AG04450 (cell line): ENCODE data around the gene CLMN. TPM values are rescaled to one million over a fixed set of nuclear protein-coding genes. Genes with fewer than 3 reads are reported as not detected.

ENCODE experiments used
- CTCF ChIA-PET: fragments of 300-600, 350-600 bp; formaldehyde crosslinking; extraction: SDS; loops from one replicate; lab custom pipeline; 2022; ENCODE audit warnings: antibody characterized with exemption, inconsistent platforms; lab: Charles Lee
- POLR2A ChIA-PET: fragments of 350-600 bp; formaldehyde crosslinking; extraction: SDS; loops from one replicate; lab custom pipeline; 2021; ENCODE audit warnings: antibody characterized with exemption, inconsistent platforms; lab: Yijun Ruan, JAX
- DNase-seq: peaks from one replicate; pipeline ENCODE4 v3.0.0-alpha.2; 2011; ENCODE audit warnings: low read depth, low spot score
- H3K27ac ChIP-seq: one replicate; pipeline ENCODE4 v1.5.1; 2012; ENCODE audit warnings: low read depth, low read length, control low read depth
- H3K27me3 ChIP-seq: one replicate; pipeline ENCODE4 v1.6.0; 2012; ENCODE audit warnings: low read length; ENCODE audit not compliant: control insufficient read depth, insufficient read depth
- H3K4me3 ChIP-seq: 2 replicates; pipeline ENCODE4 v1.5.1; 2011; ENCODE audit warnings: mild to moderate bottlenecking, low read depth, low read length, control low read depth
- H3K9me3 ChIP-seq: 2 replicates; pipeline ENCODE4 v1.5.1; 2012; ENCODE audit warnings: low read length; ENCODE audit not compliant: control insufficient read depth, insufficient read depth
- polyA plus RNA-seq: library from polyadenylated mRNA; depleted of rRNA; stranded (reverse); fragments of >200 nt; gene quantifications from 2 replicates; pipeline ENCODE4 v1.2.3, GENCODE V29; 2011
- TF ChIP-seq, protein P1 (sequence below): IDR thresholded peaks from 2 replicates; pipeline ENCODE4 v1.5.1; 2011; ENCODE audit warnings: low read depth, low read length, control low read depth, inconsistent platforms

The CLMN gene
- polyA plus RNA-seq, 1 experiment = 0.09 TPM

DNA sequence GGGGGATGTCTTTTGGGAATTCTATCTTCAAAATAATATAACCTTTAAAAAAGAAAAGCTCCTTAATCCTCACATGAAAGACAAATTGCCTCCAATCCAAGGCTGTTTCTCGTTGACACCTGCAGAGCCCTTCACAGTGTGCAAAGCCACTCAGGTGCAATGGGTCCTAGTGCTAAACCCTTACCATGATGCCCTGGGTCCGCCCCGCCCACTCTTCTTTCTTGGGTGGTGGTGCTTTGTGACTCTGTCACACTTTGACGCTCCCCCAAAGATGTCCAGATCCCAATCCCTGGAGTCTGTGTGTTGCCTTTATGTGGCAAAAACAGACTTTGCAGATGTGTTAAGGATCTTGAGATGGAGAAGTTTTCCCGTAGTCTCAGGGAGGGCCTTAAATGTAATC lies 29.7 kb downstream of the CLMN start:
- Histone ChIP-seq H3K27me3 (no peaks in the 10 kb centered on the region), H3K9me3 (no peaks in the 10 kb centered on the region; the same call in 1 of the 2 replicates), H3K27ac (no peak overlapping the region), H3K4me3 (no peak overlapping the region)
- no peak for DNase-seq
- TF ChIP-seq, protein P1, sequence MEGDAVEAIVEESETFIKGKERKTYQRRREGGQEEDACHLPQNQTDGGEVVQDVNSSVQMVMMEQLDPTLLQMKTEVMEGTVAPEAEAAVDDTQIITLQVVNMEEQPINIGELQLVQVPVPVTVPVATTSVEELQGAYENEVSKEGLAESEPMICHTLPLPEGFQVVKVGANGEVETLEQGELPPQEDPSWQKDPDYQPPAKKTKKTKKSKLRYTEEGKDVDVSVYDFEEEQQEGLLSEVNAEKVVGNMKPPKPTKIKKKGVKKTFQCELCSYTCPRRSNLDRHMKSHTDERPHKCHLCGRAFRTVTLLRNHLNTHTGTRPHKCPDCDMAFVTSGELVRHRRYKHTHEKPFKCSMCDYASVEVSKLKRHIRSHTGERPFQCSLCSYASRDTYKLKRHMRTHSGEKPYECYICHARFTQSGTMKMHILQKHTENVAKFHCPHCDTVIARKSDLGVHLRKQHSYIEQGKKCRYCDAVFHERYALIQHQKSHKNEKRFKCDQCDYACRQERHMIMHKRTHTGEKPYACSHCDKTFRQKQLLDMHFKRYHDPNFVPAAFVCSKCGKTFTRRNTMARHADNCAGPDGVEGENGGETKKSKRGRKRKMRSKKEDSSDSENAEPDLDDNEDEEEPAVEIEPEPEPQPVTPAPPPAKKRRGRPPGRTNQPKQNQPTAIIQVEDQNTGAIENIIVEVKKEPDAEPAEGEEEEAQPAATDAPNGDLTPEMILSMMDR = no peak
- ChIA-PET CTCF (no interaction called here), POLR2A (no interaction called here)

DNA sequence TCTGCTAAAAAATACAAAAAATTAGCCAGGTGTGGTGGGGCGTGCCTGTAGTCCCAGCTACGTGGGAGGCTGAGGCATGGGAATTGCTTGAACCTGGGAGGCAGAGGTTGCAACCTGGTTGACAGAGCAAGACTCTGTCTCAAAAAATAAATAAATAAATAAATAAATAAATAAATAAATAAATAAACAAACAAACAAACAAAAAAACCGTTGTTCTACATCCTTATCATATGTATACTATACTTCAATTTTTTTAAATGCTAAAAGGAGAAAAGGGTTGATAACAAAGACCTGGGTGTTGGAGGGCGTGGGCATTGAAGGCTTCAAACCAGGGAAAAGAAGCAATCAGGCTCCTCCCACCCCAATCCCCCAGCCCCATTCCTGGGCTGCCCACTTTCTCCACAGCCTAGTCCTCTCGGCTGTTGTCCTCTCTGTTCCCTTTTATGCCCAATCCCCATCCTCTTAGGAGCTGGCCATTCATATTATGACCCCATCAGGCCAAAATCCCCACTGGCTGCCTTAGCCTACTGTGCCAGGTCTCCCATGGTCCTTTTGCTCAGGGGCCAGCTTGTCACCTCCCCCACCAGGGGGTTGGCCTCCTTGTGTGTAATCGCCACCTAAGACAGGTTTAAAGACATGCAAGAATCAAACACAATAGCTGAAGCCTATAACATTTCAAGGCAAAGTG lies 30.2 kb downstream of the CLMN start:
- POLR2A ChIA-PET = no interaction called here
- H3K27me3 ChIP-seq = no peaks in the 10 kb centered on the region
- TF ChIP-seq, protein P1 = no peak
- H3K9me3 ChIP-seq = no peaks in the 10 kb centered on the region; the same call in 1 of the 2 replicates
- H3K27ac ChIP-seq = no peak overlapping the region
- DNase-seq = no peak
- H3K4me3 ChIP-seq = no peak overlapping the region
- CTCF ChIA-PET = no interaction called here

DNA sequence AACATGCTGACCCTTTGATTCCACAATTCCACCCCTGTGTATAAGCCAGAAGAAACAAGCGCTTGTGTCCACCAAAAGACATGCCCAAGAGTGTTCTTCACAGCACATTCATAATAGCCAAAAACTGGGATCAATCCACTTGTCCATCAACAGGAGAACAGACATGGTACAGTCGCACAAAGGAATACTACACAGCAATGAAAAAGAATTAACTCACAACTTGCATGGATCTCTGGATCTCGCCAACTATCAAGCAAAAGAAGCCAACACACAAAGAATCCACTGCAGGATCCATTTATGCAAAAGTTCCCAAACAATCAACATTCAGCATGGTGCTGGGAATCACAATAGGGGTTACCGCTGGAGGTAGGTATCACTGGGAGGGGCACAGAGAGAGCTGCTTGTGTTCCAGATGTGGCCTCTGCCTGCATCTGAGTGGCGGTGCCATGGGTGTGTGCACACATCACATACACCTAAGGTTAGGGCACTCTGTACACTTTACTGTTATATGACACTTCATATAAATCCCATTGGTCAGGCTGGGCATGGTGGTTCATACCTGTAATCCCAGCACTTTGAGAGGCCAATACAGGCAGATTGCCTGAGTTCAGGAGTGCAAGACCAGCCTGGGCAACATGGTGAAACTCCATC lies 30.9 kb downstream of the CLMN start:
- TF ChIP-seq, protein P1 = no peak
- DNase-seq = no peak
- no peak overlapping the region for H3K4me3 ChIP-seq
- CTCF ChIA-PET = no interaction called here
- H3K27me3 ChIP-seq = no peaks in the 10 kb centered on the region
- no peaks in the 10 kb centered on the region for H3K9me3 ChIP-seq
- H3K27ac ChIP-seq = no peak overlapping the region
- POLR2A ChIA-PET = no interaction called here

DNA sequence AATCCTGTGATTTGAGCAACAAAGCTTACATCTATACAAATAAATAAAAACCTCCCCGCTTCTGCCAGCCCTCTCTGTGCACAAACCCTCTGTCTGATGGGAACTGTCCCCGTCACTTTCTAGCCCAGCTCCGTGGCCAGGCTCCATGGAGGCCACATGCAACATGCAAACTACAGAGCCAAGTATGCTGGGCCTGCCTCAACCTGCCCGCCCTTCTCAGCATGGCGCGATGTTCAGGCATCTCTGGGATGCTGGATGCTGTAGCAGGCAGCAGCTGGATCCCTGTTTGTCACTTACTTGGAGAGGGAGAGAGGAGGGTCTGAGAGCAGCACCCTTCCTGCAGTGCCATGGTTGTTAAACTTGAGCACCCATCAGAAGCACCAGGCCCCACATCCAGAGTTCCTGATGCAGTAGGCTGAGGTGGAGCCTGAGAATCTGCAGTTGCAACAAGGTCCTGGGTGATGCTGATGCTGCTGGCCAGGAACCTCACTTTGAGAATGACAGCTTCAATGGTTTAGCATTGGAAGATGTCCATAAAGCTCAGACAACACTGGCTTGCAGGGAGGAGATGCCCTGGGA lies 32.4 kb downstream of the CLMN start:
- Histone ChIP-seq H3K27me3 (no peaks in the 10 kb centered on the region), H3K9me3 (no peaks in the 10 kb centered on the region), H3K27ac (no peak overlapping the region), H3K4me3 (no peak overlapping the region)
- TF ChIP-seq, protein P1 = no peak
- ChIA-PET CTCF (no interaction called here), POLR2A (no interaction called here)
- DNase-seq = no peak

DNA sequence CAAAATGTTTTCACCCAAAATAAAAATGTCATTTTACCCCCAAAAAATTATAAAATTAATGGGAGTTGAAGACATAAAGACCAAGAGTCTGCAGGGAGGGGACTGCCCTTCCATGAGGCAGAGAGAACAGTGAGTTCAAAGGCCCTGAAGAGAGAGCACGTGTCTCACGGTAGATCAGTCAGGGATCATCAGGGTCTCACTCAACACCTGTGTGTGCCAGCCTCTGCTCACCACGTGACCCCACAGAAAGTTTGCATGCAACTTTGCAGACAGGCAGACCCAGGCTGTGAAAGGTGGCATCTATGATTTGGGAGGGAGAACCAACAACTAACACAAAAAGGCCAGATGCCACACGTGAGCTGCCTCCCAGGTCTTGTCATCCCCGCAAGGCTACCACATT lies 33.1 kb downstream of the CLMN start:
- H3K9me3 ChIP-seq = no peaks in the 10 kb centered on the region
- TF ChIP-seq, protein P1 = no peak
- CTCF ChIA-PET = no interaction called here
- H3K4me3 ChIP-seq = no peak overlapping the region
- no peak for DNase-seq
- no peak overlapping the region for H3K27ac ChIP-seq
- POLR2A ChIA-PET = no interaction called here
- no peaks in the 10 kb centered on the region for H3K27me3 ChIP-seq
